Naive thymus-derived CD4-positive, alpha-beta T cell (primary cell): ENCODE measurements around the gene ANKRD55. TPM values are rescaled to one million over a fixed set of nuclear protein-coding genes. Genes with fewer than 3 reads are reported as not detected.
"Not testable (repeated sequence)": the region's sequence is repeated elsewhere in the genome, so short reads cannot be mapped to it uniquely, and the experiment has no call there.

ENCODE experiments used
- ATAC-seq: fragments of 150-1000 bp; cut with Tn5 transposase; 2 replicates; pipeline ENCODE4 v1.10.0; 2021; ENCODE audit warnings: mild to moderate bottlenecking, moderate library complexity
- CTCF ChIA-PET: fragments of 350-600 bp; sonication (Branson Sonifier 250); formaldehyde crosslinking; loops from one replicate; lab custom pipeline; 2021; ENCODE audit warnings: antibody characterized with exemption; lab: Charles Lee
- POLR2A ChIA-PET: fragments of 350-600 bp; sonication (Branson Sonifier 250); formaldehyde crosslinking; loops from one replicate; lab custom pipeline; 2021; ENCODE audit warnings: antibody characterized with exemption, inconsistent platforms; lab: Charles Lee
- DNase-seq, 9 donors: peaks; one replicate each; pipeline versions ENCODE4 v3.0.0 to v3.0.0-alpha.2; 2020 to 2022; ENCODE audit warnings: mixed read lengths in 1 of 9
- H3K27ac ChIP-seq: one replicate; pipeline ENCODE4 v1.7.0; 2013; ENCODE audit warnings: mild to moderate bottlenecking, low read depth, low read length, moderate library complexity
- H3K27me3 ChIP-seq, 2 donors: one replicate each; pipeline ENCODE4 v1.7.0; 2013; ENCODE audit warnings: low read length in 2 of 2, mild to moderate bottlenecking in 2 of 2, moderate library complexity in 2 of 2; ENCODE audit not compliant: control insufficient read depth in 2 of 2, insufficient read depth in 2 of 2
- H3K36me3 ChIP-seq, 3 experiments: 1 replicate in 2 of 3; 2 replicates in 1 of 3; pipeline ENCODE4 v1.7.0; 2013; ENCODE audit warnings: low read length in 3 of 3, mild to moderate bottlenecking in 3 of 3, moderate library complexity in 1 of 3; ENCODE audit not compliant: insufficient read depth in 3 of 3, control insufficient read depth in 2 of 3
- H3K4me1 ChIP-seq, 2 donors: one replicate each; pipeline ENCODE4 v1.7.0; 2013; ENCODE audit warnings: low read length in 2 of 2, mild to moderate bottlenecking in 2 of 2, moderate library complexity in 1 of 2; ENCODE audit not compliant: control insufficient read depth in 2 of 2, insufficient read depth in 2 of 2
- H3K4me3 ChIP-seq: 2 replicates; pipeline ENCODE4 v1.7.0; 2013; ENCODE audit warnings: mild to moderate bottlenecking, low read length
- H3K9me3 ChIP-seq, 3 experiments: 1 replicate in 2 of 3; 2 replicates in 1 of 3; pipeline ENCODE4 v1.7.0; 2013; ENCODE audit warnings: low read length in 3 of 3; ENCODE audit not compliant: control insufficient read depth in 2 of 3
- H3K27ac Mint-ChIP-seq, 9 donors: one replicate each; pipeline ENCODE4 v1.8.0; 2020 to 2022; ENCODE audit warnings: mixed read lengths in 9 of 9, mild to moderate bottlenecking in 8 of 9, moderate library complexity in 5 of 9, inconsistent platforms in 2 of 9
- H3K27me3 Mint-ChIP-seq, 5 donors: one replicate each; pipeline ENCODE4 v1.8.0; 2021 to 2022; ENCODE audit warnings: mixed read lengths in 5 of 5, mild to moderate bottlenecking in 1 of 5
- H3K36me3 Mint-ChIP-seq, 5 donors: one replicate each; pipeline ENCODE4 v1.8.0; 2020 to 2022; ENCODE audit warnings: mixed read lengths in 5 of 5, mild to moderate bottlenecking in 3 of 5, inconsistent platforms in 1 of 5
- H3K4me1 Mint-ChIP-seq, 7 donors: one replicate each; pipeline ENCODE4 v1.8.0; 2020 to 2022; ENCODE audit warnings: mixed read lengths in 7 of 7, mild to moderate bottlenecking in 3 of 7, inconsistent platforms in 1 of 7
- H3K4me3 Mint-ChIP-seq, 10 donors: one replicate each; pipeline ENCODE4 v1.8.0; 2020 to 2022; ENCODE audit warnings: mild to moderate bottlenecking in 10 of 10, mixed read lengths in 10 of 10, moderate library complexity in 6 of 10, inconsistent platforms in 2 of 10
- H3K9me3 Mint-ChIP-seq, 11 donors: one replicate each; pipeline ENCODE4 v1.8.0; 2020 to 2022; ENCODE audit warnings: mixed read lengths in 11 of 11, mild to moderate bottlenecking in 4 of 11, inconsistent platforms in 1 of 11, moderate library complexity in 1 of 11
- intact Hi-C, 2 donors: fragments of 100-400 bp; cut with micrococcal nuclease; formaldehyde crosslinking; loops; one replicate each; pipeline ENCODE4 v1.15.1; 2023
- polyA plus RNA-seq, 2 donors: library from polyadenylated mRNA; unstranded; fragments of 300-500 nt; fragmentation: Illumina TruSeq; gene quantifications; one replicate each; pipeline ENCODE4 v1.2.3, GENCODE V29; 2021
- total RNA-seq, 6 experiments: library from RNA in 5 of 6; stranded (reverse) in 5 of 6; gene quantifications; 1 replicate in 5 of 6; 2 replicates in 1 of 6; pipeline ENCODE4 v1.2.3 and lab custom pipeline; 2021 to 2026

Gene ANKRD55
- total and polyA plus RNA-seq, 7 experiments from 2014 or later, result 7.1 to 89.7 (median 24.4) TPM

DNA sequence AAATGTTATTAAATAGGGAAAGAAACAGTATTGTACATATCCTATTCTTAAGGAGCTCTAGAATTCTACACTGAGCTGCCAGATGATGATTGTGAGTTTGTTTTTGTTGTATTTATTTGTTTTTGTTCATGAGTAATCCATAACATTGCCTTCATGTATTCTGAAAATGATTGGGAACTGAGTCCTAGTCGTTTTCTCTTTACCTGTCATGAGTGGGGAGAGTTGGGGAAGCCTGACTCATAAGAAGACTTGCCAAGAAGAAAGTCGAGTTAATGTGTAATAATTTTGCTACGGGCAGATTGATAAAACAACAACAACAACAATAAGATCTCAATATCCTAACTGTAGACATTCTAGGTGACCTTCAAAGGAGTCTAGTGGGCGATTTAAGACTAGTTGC lies 103.8 kb downstream of the ANKRD55 start:
- H3K9me3 Mint-ChIP-seq, result peaks cover 1 to 9% (median 7%) of the 10 kb centered on the region in 11 donors
- peaks cover 31 to 81% (median 66%) of the 10 kb centered on the region in 7 donors for H3K4me1 Mint-ChIP-seq
- POLR2A ChIA-PET, result interaction anchor here (0.7 to 2.9 kb wide), 8 partner anchors 10 to 134 kb away, joined by 3 to 10 read pairs (median 5); partner anchors contain the start of gene IL6ST

GRCh38 chr5:56128113-56128512 lies 105.0 kb downstream of the ANKRD55 start:
- Histone ChIP-seq H3K36me3 (peaks cover 0 to 17% (median 3%) of the 10 kb centered on the region in 3 experiments), H3K4me1 (peaks cover 0 to 55% of the 10 kb centered on the region in 2 donors), H3K9me3 (peaks cover 0 to 6% (median 0%) of the 10 kb centered on the region in 3 experiments), H3K27me3 (no peaks in the 10 kb centered on the region), H3K4me3 (no peak overlapping the region), H3K27ac (peak overlapping the region; percentile 64)
- Mint-ChIP-seq H3K4me1 (peaks cover 31 to 83% (median 72%) of the 10 kb centered on the region in 7 donors), H3K9me3 (peaks cover 1 to 9% (median 7%) of the 10 kb centered on the region in 11 donors), H3K4me3 (peak overlapping the region; percentile 56 to 83 (median 72)), H3K36me3 (peaks cover 8 to 51% (median 24%) of the 10 kb centered on the region in 5 donors), H3K27ac (peak overlapping the region; percentile 88 to 98 (median 96)), H3K27me3 (no peaks in the 10 kb centered on the region)
- peak; percentile 60 for ATAC-seq
- POLR2A ChIA-PET, result interaction anchor here (1.0 to 5.8 kb wide), 9 partner anchors 11 to 133 kb away, joined by 3 to 78 read pairs (median 5); partner anchors contain the start of gene IL6ST
- intact Hi-C loops, result loop anchor here (2.0 kb wide), 2 partner anchors 25 to 27 kb away; no protein-coding TSS in a partner anchor
- peak in 7 of 9 donors; percentile 31 to 51 (median 38) for DNase-seq
- CTCF ChIA-PET, result interaction anchor here (0.6 kb wide), 1 partner anchor 143 kb away, joined by 4 read pairs; no protein-coding TSS in a partner anchor

More for the DNA sequence above, 103.8 kb downstream of the ANKRD55 start:
- Mint-ChIP-seq H3K27ac (peak overlapping the region; percentile 88 to 98 (median 96)), H3K4me3 (peak overlapping the region in 8 of 10 donors; percentile 1 to 83 (median 62)), H3K36me3 (peaks cover 8 to 44% (median 21%) of the 10 kb centered on the region in 5 donors), H3K27me3 (no peaks in the 10 kb centered on the region)
- ATAC-seq (no peak), DNase-seq (no peak)
- peaks cover 0 to 11% (median 0%) of the 10 kb centered on the region in 3 experiments for H3K36me3 ChIP-seq
- intact Hi-C loops, result loop anchor here (1.0 to 2.0 kb wide), 3 partner anchors 9 to 28 kb away; no protein-coding TSS in a partner anchor
- CTCF ChIA-PET, result no interaction called here
- peak overlapping the region; percentile 64 for H3K27ac ChIP-seq
- no peaks in the 10 kb centered on the region for H3K27me3 ChIP-seq
- peaks cover 0 to 45% of the 10 kb centered on the region in 2 donors for H3K4me1 ChIP-seq
- H3K4me3 ChIP-seq, result no peak overlapping the region
- H3K9me3 ChIP-seq, result peaks cover 0 to 6% (median 0%) of the 10 kb centered on the region in 3 experiments

GRCh38 chr5:56126487-56127179 lies 106.5 kb downstream of the ANKRD55 start:
- H3K9me3 Mint-ChIP-seq, result peaks cover 1 to 9% (median 7%) of the 10 kb centered on the region in 11 donors

DNA sequence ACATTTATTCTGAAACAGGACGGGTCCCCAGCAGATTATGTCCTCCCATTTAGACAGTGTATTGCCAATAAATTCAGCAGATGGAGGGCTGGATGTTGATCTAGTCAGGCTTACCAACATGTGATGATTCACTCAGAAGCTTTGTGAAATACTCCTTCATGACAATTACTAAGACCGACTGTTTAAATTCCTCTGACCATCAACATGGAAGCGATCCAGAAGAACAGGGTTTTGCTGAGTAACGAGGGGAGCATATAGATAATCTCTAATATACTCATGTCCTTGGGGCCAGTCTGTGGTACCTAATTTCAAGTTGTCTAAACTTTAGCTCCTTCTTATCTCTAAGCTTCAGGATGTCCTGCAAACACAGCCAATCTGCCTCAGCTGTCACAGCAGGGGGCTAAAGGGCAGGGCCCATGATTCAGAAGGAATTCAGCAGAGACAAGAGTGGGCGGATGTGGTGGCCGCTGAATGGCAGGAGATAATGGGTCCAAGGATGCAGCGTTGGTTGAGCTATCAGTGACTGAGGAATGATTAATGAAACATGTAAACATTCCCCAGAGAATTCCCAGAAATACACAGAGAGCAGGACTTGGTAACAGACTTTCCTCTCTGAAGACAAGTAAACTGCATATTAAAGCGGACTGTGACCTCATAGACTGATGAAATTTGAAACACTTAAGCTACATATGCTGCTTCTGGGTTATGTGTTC lies 109.4 kb downstream of the ANKRD55 start:
- ATAC-seq (peak; percentile 29), DNase-seq (no peak)
- Histone ChIP-seq H3K4me3 (no peak overlapping the region), H3K9me3 (no peaks in the 10 kb centered on the region), H3K27ac (no peak overlapping the region), H3K27me3 (no peaks in the 10 kb centered on the region), H3K36me3 (peaks cover 0 to 12% (median 5%) of the 10 kb centered on the region in 3 experiments), H3K4me1 (peaks cover 0 to 42% of the 10 kb centered on the region in 2 donors)
- ChIA-PET POLR2A (interaction anchor here (0.8 to 5.8 kb wide), 6 partner anchors 10 to 141 kb away, joined by 3 to 78 read pairs (median 8); partner anchors contain the start of gene IL6ST), CTCF (interaction anchor here (1.0 to 1.1 kb wide), 2 partner anchors 21 to 30 kb away, joined by 3 to 6 read pairs; no protein-coding TSS in a partner anchor)
- intact Hi-C loops, result no loop called here
- no peaks in the 10 kb centered on the region for H3K27me3 Mint-ChIP-seq
- H3K9me3 Mint-ChIP-seq, result peaks cover 0 to 4% (median 0%) of the 10 kb centered on the region in 11 donors
- peak overlapping the region in 3 of 10 donors; percentile 3 to 38 (median 29) for H3K4me3 Mint-ChIP-seq
- H3K27ac Mint-ChIP-seq, result peak overlapping the region in 8 of 9 donors; percentile 32 to 89 (median 74)
- peaks cover 0 to 31% (median 21%) of the 10 kb centered on the region in 5 donors for H3K36me3 Mint-ChIP-seq
- H3K4me1 Mint-ChIP-seq, result peaks cover 21 to 59% (median 45%) of the 10 kb centered on the region in 7 donors

More at GRCh38 chr5:56126487-56127179, 106.5 kb downstream of the ANKRD55 start:
- Mint-ChIP-seq H3K27ac (peak overlapping the region; percentile 88 to 98 (median 96)), H3K27me3 (no peaks in the 10 kb centered on the region), H3K36me3 (peaks cover 8 to 48% (median 27%) of the 10 kb centered on the region in 5 donors), H3K4me1 (peaks cover 29 to 82% (median 71%) of the 10 kb centered on the region in 7 donors), H3K4me3 (peak overlapping the region; percentile 26 to 86 (median 74))
- H3K27ac ChIP-seq, result peak overlapping the region; percentile 64
- peaks cover 0 to 6% (median 0%) of the 10 kb centered on the region in 3 experiments for H3K9me3 ChIP-seq
- ChIA-PET POLR2A (interaction anchor here (0.7 to 5.8 kb wide), 18 partner anchors 9 to 570 kb away, joined by 3 to 78 read pairs (median 4); partner anchors contain the start of gene IL6ST), CTCF (interaction anchor here (0.8 to 1.2 kb wide), 9 partner anchors 10 to 132 kb away, joined by 3 to 4 read pairs (median 3); partner anchors contain the start of gene IL6ST)
- no peak overlapping the region for H3K4me3 ChIP-seq
- intact Hi-C loops, result loop anchor here (1.0 kb wide), 3 partner anchors 8 to 22 kb away; no protein-coding TSS in a partner anchor
- DNase-seq (peak in 4 of 9 donors; percentile 37 to 59 (median 44)), ATAC-seq (no peak)
- H3K36me3 ChIP-seq, result peaks cover 0 to 17% (median 5%) of the 10 kb centered on the region in 3 experiments
- H3K4me1 ChIP-seq, result peaks cover 0 to 55% of the 10 kb centered on the region in 2 donors
- no peaks in the 10 kb centered on the region for H3K27me3 ChIP-seq

DNA sequence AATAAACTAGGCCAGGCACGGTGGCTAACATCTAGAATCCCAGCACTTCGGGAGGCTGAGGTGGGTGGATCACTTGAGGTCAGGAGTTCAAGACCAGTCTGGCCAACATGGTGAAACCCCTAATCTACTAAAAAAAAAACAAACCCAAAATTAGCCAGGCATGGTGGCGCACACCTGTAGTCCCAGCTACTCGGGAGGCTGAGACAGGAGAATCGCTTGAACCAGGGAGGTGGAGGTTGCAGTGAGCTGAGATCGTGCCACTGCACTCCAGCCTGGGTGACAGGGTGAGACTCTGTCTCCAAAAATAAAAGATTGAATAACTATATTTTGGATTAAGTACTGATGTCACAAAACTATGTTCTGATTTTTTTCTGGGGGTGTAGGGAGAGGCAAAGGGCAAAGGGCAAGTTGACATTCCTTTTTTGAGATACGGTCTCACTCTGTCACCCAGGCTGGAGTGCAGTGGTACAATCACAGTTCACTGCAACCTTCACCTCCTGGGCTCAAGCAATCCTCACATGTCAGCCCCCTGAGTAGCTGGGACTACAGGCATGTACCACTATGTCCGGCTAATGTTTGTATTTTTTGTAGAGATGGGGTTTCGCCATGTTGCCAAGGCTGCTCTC lies 110.7 kb downstream of the ANKRD55 start:
- Mint-ChIP-seq H3K4me3 (peak overlapping the region in 1 of 10 donors; percentile 53), H3K36me3 (peaks cover 0 to 32% (median 23%) of the 10 kb centered on the region in 5 donors), H3K27ac (peak overlapping the region in 6 of 9 donors; percentile 32 to 89 (median 76)), H3K4me1 (peaks cover 12 to 47% (median 33%) of the 10 kb centered on the region in 7 donors)
- H3K27me3 Mint-ChIP-seq, H3K4me3 ChIP-seq, DNase-seq, H3K27me3 ChIP-seq, H3K27ac ChIP-seq, H3K9me3 ChIP-seq, CTCF ChIA-PET, ATAC-seq, H3K9me3 Mint-ChIP-seq, intact Hi-C loops: not testable (repeated sequence)
- POLR2A ChIA-PET, result interaction anchor here (0.9 to 1.0 kb wide), 2 partner anchors 17 to 63 kb away, joined by 3 read pairs; no protein-coding TSS in a partner anchor
- Histone ChIP-seq H3K36me3 (peaks cover 0 to 12% (median 5%) of the 10 kb centered on the region in 3 experiments), H3K4me1 (peaks cover 0 to 30% of the 10 kb centered on the region in 2 donors)
